DND-41 (cell line): ENCODE measurements around the gene PTGS2.
"Not testable (repeated sequence)": the region's sequence is repeated elsewhere in the genome, so short reads cannot be mapped to it uniquely, and the experiment has no call there.

ENCODE experiments used
- ATAC-seq: fragments of 200-7000 bp; cut with Tn5 transposase; 3 replicates; pipeline ENCODE4 v1.9.1; 2021; ENCODE audit warnings: low read depth; ENCODE audit not compliant: insufficient read depth
- DNase-seq: peaks from one replicate; pipeline ENCODE4 v3.0.0-alpha.2; 2020
- H2AFZ ChIP-seq: 2 replicates; pipeline ENCODE4 v1.6.0; 2012; ENCODE audit warnings: low read depth, low read length
- H3K27ac ChIP-seq: 2 replicates; pipeline ENCODE4 v1.5.1; 2012; ENCODE audit warnings: low read length, inconsistent platforms
- H3K27me3 ChIP-seq: fragments of 200-600 bp; sonication (generic); 2 replicates; pipeline ENCODE4 v1.6.0; 2012; ENCODE audit warnings: low read length, mild to moderate bottlenecking, inconsistent platforms; ENCODE audit not compliant: insufficient read depth, poor library complexity
- H3K36me3 ChIP-seq: 2 replicates; pipeline ENCODE4 v1.5.1; 2012; ENCODE audit warnings: low read length, inconsistent platforms; ENCODE audit not compliant: insufficient read depth
- H3K4me1 ChIP-seq: 2 replicates; pipeline ENCODE4 v1.5.1; 2012; ENCODE audit warnings: mild to moderate bottlenecking, low read length; ENCODE audit not compliant: insufficient read depth
- H3K4me2 ChIP-seq: 2 replicates; pipeline ENCODE4 v1.6.0; 2012; ENCODE audit warnings: mild to moderate bottlenecking, moderate library complexity, low read length, inconsistent platforms; ENCODE audit not compliant: insufficient read depth
- H3K4me3 ChIP-seq, 2 experiments: fragments of 200-600 bp in 1 of 2; shearing (Covaris generic) in 1 of 2; 2 replicates each; pipeline ENCODE4 v1.5.1; 2012 to 2016; ENCODE audit warnings: inconsistent platforms in 2 of 2, low read length in 2 of 2, mild to moderate bottlenecking in 2 of 2, low read depth in 1 of 2, moderate library complexity in 1 of 2
- H3K79me2 ChIP-seq: 2 replicates; pipeline ENCODE4 v1.6.0; 2012; ENCODE audit warnings: low read length, inconsistent platforms; ENCODE audit not compliant: insufficient read depth
- H3K9ac ChIP-seq: 2 replicates; pipeline ENCODE4 v1.6.0; 2012; ENCODE audit warnings: low read depth, mild to moderate bottlenecking, inconsistent platforms, low read length, moderate library complexity
- H3K9me3 ChIP-seq: 2 replicates; pipeline ENCODE4 v1.5.1; 2012; ENCODE audit warnings: low read length, moderate library complexity, mild to moderate bottlenecking, inconsistent platforms; ENCODE audit not compliant: insufficient read depth, severe bottlenecking
- H4K20me1 ChIP-seq: 2 replicates; pipeline ENCODE4 v1.6.0; 2012; ENCODE audit warnings: low read length; ENCODE audit not compliant: insufficient read depth
- CTCF ChIP-seq: IDR thresholded peaks from 2 replicates; pipeline ENCODE4 v1.5.1; 2012; ENCODE audit warnings: borderline replicate concordance, low read length, moderate library complexity, mild to moderate bottlenecking; ENCODE audit not compliant: poor library complexity, severe bottlenecking; ENCODE audit errors: extremely low read depth
- EZH2 ChIP-seq: IDR thresholded peaks from 3 replicates; pipeline ENCODE4 v1.6.1; 2012; ENCODE audit warnings: borderline replicate concordance, low read depth, mild to moderate bottlenecking, moderate library complexity, low read length, inconsistent platforms; ENCODE audit not compliant: severe bottlenecking

Gene PTGS2

GRCh38 chr1:186643614-186644013 is 36.6 kb downstream of the PTGS2 start:
- Histone ChIP-seq H3K4me1 (no peaks in the 10 kb centered on the region), H3K79me2 (no peaks in the 10 kb centered on the region), H3K4me3 (no peak overlapping the region), H3K27me3 (no peaks in the 10 kb centered on the region), H3K27ac (no peak overlapping the region), H2AFZ (no peak overlapping the region), H3K9ac (no peak overlapping the region), H4K20me1 (no peaks in the 10 kb centered on the region), H3K36me3 (no peaks in the 10 kb centered on the region), H3K4me2 (no peak overlapping the region), H3K9me3 (no peaks in the 10 kb centered on the region)
- TF ChIP-seq EZH2 (no peak), CTCF (no peak)
- ATAC-seq (no peak), DNase-seq (no peak)

- not testable (repeated sequence) for DNase-seq, H4K20me1 ChIP-seq, H3K4me3 ChIP-seq, H3K4me2 ChIP-seq, ATAC-seq, H2AFZ ChIP-seq, H3K9ac ChIP-seq, H3K36me3 ChIP-seq, H3K27ac ChIP-seq, H3K4me1 ChIP-seq, H3K27me3 ChIP-seq, H3K9me3 ChIP-seq, H3K79me2 ChIP-seq
These were observed 42.7 kb downstream of the PTGS2 start for GRCh38 chr1:186637567-186637966.

- H3K9ac ChIP-seq: no peak overlapping the region
- no peaks in the 10 kb centered on the region for H3K79me2 ChIP-seq
- no peaks in the 10 kb centered on the region for H4K20me1 ChIP-seq
- H3K4me3 ChIP-seq: no peak overlapping the region
- no peak overlapping the region for H2AFZ ChIP-seq
- no peaks in the 10 kb centered on the region for H3K27me3 ChIP-seq
- H3K27ac ChIP-seq: no peak overlapping the region
- no peaks in the 10 kb centered on the region for H3K36me3 ChIP-seq
- H3K4me1 ChIP-seq: no peaks in the 10 kb centered on the region
- H3K9me3 ChIP-seq: no peaks in the 10 kb centered on the region
- no peak overlapping the region for H3K4me2 ChIP-seq
- no peak for ATAC-seq
- TF ChIP-seq CTCF (no peak), EZH2 (no peak)
- no peak for DNase-seq
These were observed 43.4 kb downstream of the PTGS2 start for GRCh38 chr1:186636786-186637185.

- no peaks in the 10 kb centered on the region for H4K20me1 ChIP-seq
- no peak overlapping the region for H3K27ac ChIP-seq
- no peak overlapping the region for H3K9ac ChIP-seq
- TF ChIP-seq EZH2: no peak
- no peak for TF ChIP-seq CTCF
- ATAC-seq (no peak), DNase-seq (no peak)
- H3K79me2 ChIP-seq: no peaks in the 10 kb centered on the region
- no peaks in the 10 kb centered on the region for H3K36me3 ChIP-seq
- H3K4me2 ChIP-seq: no peak overlapping the region
- H3K27me3 ChIP-seq: peaks cover 3% of the 10 kb centered on the region
- no peak overlapping the region for H2AFZ ChIP-seq
- H3K4me3 ChIP-seq: no peak overlapping the region
- H3K9me3 ChIP-seq: no peaks in the 10 kb centered on the region
- H3K4me1 ChIP-seq: no peaks in the 10 kb centered on the region
These were observed 45.7 kb downstream of the PTGS2 start for GRCh38 chr1:186634511-186634910.
